ACC112 (cell line): ENCODE results near the gene DLG4.

ENCODE experiments used
- H2AFZ ChIP-seq: fragments of 200-600 bp; sonication (generic); one replicate; pipeline ENCODE4 v1.6.0; 2017; ENCODE audit warnings: antibody characterized with exemption, low read length; ENCODE audit not compliant: unreplicated experiment
- H3K27ac ChIP-seq: fragments of 200-600 bp; sonication (generic); 2 replicates; pipeline ENCODE4 v1.5.1; 2014; ENCODE audit warnings: low read depth, mild to moderate bottlenecking, antibody characterized with exemption, low read length, moderate library complexity
- H3K27me3 ChIP-seq: fragments of 200-600 bp; sonication (generic); 2 replicates; pipeline ENCODE4 v1.6.1; 2014; ENCODE audit warnings: mild to moderate bottlenecking, antibody characterized with exemption, low read length, moderate library complexity, mixed read lengths; ENCODE audit not compliant: insufficient read depth
- H3K36me3 ChIP-seq: fragments of 200-600 bp; sonication (generic); 2 replicates; pipeline ENCODE4 v1.6.1; 2016; ENCODE audit warnings: mild to moderate bottlenecking, antibody characterized with exemption, low read length, moderate library complexity, mixed read lengths; ENCODE audit not compliant: insufficient read depth
- H3K4me1 ChIP-seq: fragments of 200-600 bp; sonication (generic); one replicate; pipeline ENCODE4 v1.6.1; 2016; ENCODE audit warnings: low read length, mixed read lengths; ENCODE audit not compliant: insufficient read depth, unreplicated experiment, control insufficient read depth
- H3K4me3 ChIP-seq: fragments of 200-600 bp; sonication (generic); 2 replicates; pipeline ENCODE4 v1.5.1; 2014; ENCODE audit warnings: mild to moderate bottlenecking, low read depth, low read length
- H3K79me2 ChIP-seq: fragments of 200-600 bp; sonication (generic); one replicate; pipeline ENCODE4 v1.6.0; 2016; ENCODE audit warnings: low read length; ENCODE audit not compliant: control insufficient read depth, unreplicated experiment, insufficient read depth

DLG4 gene

DNA sequence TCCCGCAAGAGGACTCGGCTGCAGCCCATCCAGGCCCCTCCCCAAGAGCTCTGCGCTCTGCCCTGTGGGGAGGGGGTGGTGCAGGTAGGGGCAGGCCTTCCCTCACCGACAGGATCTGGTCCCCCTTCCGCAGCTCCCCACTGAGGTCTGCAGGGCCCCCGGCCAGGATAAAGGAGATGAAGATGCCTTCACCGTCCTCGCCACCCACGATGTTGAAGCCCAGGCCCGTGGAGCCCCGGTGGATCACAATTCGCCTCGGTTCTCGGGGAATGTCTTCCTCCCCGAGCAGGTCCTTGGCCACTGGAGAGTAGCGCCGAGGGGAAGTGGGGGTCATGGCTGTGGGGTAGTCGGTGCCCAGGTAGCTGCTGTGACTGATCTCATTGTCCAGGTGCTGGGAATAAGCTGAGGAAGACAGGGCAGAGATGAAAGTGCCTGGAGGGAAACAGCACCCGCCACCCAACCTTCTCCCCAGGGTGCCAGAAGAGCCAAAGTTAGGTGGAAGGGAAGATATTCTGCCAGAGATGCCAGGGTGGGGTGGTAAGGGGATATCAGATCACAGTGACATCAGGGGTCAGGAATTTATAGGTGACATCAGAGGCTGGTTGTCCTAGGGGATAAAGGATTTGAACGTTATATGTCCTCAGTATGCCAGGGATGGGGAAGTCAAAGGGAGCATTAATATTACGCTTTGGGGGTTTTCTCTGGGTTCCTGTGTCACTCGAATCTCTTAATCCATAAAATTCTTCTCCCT, 22.8 kb downstream of the DLG4 start:
- no peak overlapping the region for H2AFZ ChIP-seq
- H3K27me3 ChIP-seq, result no peaks in the 10 kb centered on the region
- H3K27ac ChIP-seq, result no peak overlapping the region
- 0 out of 2 replicates have a peak, but pooled peaks cover 3% of the 10 kb centered on the region for H3K36me3 ChIP-seq
- no peaks in the 10 kb centered on the region for H3K4me1 ChIP-seq
- no peaks in the 10 kb centered on the region for H3K79me2 ChIP-seq
- H3K4me3 ChIP-seq, result no peak overlapping the region

DNA sequence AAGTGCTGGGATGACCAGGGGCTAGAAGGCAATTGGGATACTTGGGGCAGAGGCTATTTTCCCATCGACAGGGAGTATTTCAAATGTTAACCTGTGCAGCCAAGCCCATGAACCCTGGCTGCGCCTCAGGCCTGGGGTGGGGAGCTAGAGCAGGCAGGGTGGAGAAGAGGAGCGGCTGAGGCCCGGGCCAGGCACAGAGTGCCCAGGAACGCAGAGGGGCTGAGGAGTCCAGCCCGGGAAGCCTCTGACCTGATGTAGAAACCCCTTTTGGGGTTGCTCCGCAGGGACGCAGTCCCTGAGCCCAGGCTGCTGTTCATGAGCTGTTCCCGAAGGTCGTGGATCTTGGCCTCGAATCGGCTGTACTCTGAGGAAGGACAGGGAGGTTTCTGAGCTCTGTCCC, 23.7 kb downstream of the DLG4 start:
- H3K4me1 ChIP-seq, result no peaks in the 10 kb centered on the region
- H3K27ac ChIP-seq, result no peak overlapping the region
- H3K27me3 ChIP-seq, result no peaks in the 10 kb centered on the region
- 0 out of 2 replicates have a peak, but pooled peaks cover 3% of the 10 kb centered on the region for H3K36me3 ChIP-seq
- no peak overlapping the region for H2AFZ ChIP-seq
- H3K4me3 ChIP-seq, result no peak overlapping the region
- no peaks in the 10 kb centered on the region for H3K79me2 ChIP-seq

DNA sequence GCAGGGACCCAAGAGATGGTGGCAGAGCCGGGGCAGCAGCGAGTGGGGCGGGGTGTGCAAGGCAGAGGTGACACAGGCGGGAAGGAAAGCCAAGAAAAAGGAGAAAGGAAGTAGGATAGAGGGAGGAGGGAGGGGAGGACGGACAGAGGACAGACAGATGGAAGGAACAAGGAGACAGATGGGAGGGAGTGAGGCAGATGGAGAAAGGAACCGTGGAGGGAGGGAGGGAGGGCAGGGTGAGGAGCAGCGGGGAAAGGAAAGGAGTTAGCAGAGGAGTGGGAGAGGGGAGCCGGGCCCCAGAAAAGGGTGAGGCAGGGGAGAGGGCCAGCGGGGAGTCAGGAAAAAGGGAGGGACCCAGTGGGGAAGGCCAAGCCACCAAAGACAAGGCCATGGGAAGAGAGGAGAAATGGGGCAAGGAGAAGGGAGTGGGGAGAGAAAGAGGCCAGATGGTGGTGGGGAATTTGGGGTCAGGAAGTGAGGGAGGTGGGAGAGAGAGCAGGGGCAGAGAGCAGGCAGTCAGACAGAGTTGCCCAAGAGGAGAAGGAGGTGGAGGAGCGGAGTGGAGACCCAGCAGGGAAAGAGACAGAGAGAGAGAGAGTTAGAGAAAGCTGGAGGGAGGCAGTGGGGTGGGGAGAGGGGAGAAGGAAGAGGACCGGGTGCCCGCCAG, 27.2 kb downstream of the DLG4 start:
- Histone ChIP-seq H3K79me2 (no peaks in the 10 kb centered on the region), H3K27me3 (no peaks in the 10 kb centered on the region), H3K4me1 (no peaks in the 10 kb centered on the region), H3K27ac (no peak overlapping the region), H3K4me3 (no peak overlapping the region), H2AFZ (no peak overlapping the region), H3K36me3 (no peaks in the 10 kb centered on the region)

DNA sequence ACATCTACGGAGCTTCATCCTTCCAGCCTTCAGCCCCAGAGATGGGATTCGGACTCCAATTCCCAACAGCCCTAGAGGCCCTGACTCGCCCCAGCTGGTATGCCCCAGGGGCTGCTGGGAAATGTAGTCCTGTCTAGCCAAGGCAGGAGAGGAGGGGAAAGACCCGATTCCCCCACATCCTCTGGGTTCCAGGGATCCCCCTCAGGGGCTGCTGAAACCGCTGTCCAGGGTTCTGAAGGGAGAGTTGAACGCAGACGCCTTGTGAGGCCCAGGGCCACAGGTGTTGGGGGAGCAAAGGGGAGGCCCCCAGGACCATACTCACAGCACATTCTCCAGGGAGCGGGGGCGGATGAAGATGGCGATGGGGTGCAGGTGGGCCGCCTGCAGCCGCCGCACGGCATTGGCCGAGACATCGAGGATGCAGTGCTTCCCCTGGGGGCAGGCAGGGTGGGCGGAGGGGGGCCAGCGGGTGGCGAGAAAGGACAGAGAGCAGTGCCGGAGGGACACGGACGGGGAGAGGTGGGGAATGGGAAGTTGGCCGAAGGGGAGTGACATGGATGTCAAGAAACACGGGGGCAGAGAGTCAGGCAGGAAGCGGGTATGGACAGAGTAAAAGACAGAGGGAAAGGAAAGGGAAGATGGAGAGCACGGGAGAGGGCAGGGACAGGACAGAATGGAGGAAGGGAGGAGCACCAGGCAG, 27.9 kb downstream of the DLG4 start:
- Histone ChIP-seq H3K27ac (no peak overlapping the region), H3K36me3 (no peaks in the 10 kb centered on the region), H3K4me1 (no peaks in the 10 kb centered on the region), H3K4me3 (no peak overlapping the region), H3K27me3 (no peaks in the 10 kb centered on the region), H2AFZ (no peak overlapping the region), H3K79me2 (no peaks in the 10 kb centered on the region)

DNA sequence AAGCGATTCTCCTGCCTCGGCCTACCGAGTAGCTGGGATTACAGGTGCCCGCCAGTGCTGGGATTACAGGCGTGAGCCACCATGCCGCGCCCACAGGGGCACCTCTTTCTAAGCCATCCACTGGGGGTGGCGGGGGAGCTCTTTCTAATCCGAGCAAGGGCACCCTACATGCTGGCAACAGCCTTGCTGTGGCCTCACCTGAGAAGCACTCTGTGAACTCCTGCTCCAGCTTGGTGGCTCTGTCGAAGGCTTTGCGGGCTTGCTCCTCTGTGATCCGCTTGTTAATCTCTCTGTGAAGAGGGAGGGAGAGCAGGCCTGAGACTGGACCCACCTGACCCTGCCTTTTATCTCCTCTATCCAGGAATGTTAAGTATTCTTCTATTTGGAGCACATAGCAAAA, 28.6 kb downstream of the DLG4 start:
- no peaks in the 10 kb centered on the region for H3K27me3 ChIP-seq
- no peaks in the 10 kb centered on the region for H3K36me3 ChIP-seq
- no peaks in the 10 kb centered on the region for H3K4me1 ChIP-seq
- H3K27ac ChIP-seq, result no peak overlapping the region
- H3K4me3 ChIP-seq, result no peak overlapping the region
- H2AFZ ChIP-seq, result no peak overlapping the region
- no peaks in the 10 kb centered on the region for H3K79me2 ChIP-seq

DNA sequence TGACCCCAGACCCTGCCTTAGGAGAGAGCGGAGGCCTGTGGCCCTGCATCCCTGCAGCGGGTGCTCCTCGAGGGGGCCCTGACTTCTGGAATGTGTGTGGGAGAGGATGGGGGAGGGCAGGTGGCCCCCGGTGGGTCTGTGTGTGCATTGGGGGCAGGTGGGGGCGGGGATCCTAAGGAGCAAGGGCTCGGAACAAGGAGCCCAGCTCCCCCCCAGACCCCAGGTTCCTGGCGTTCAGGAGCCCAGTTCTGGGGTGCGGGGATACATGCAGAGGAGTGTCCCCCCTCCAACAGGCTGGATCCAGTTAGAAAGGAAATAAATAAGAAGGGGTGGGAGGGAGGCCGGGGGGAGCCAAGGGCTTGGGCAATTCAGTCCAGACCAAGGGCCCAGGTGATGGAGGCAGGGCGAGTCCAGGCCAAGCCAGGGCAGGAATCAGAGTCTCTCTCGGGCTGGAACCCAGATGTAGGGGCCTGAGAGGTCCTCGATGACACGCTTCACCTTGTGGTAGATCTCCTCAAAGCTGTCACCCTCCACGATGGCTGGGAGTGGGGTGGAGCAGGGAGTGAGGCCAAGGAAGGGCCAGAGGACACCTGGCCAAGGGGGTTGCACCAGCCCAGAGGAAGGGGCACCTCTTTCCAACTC, 29.2 kb downstream of the DLG4 start:
- Histone ChIP-seq H3K27ac (no peak overlapping the region), H3K79me2 (no peaks in the 10 kb centered on the region), H3K36me3 (no peaks in the 10 kb centered on the region), H3K27me3 (no peaks in the 10 kb centered on the region), H3K4me1 (no peaks in the 10 kb centered on the region), H3K4me3 (no peak overlapping the region), H2AFZ (no peak overlapping the region)

DNA sequence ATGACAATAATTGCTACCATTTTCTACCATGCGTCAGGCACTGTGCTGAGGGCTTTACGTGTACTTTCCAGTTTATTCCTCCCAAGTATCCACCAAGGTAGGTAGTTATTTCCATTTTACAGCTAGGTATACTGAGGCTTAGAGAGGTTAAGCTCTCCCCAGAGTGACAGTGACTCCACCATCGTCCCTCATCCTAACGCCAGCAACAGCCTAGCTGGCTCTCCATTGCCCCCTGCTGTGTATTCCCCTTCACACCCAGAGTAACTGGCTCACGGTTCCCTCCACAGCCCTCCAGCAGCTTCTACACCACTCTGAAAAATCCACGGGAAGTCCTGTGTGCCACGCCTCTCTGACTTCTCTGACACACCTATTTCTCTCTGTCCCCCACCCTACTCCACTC, 33.4 kb downstream of the DLG4 start:
- H3K36me3 ChIP-seq, result no peaks in the 10 kb centered on the region
- no peak overlapping the region for H3K27ac ChIP-seq
- no peaks in the 10 kb centered on the region for H3K27me3 ChIP-seq
- no peaks in the 10 kb centered on the region for H3K4me1 ChIP-seq
- H2AFZ ChIP-seq, result no peak overlapping the region
- H3K4me3 ChIP-seq, result no peak overlapping the region
- H3K79me2 ChIP-seq, result no peaks in the 10 kb centered on the region

DNA sequence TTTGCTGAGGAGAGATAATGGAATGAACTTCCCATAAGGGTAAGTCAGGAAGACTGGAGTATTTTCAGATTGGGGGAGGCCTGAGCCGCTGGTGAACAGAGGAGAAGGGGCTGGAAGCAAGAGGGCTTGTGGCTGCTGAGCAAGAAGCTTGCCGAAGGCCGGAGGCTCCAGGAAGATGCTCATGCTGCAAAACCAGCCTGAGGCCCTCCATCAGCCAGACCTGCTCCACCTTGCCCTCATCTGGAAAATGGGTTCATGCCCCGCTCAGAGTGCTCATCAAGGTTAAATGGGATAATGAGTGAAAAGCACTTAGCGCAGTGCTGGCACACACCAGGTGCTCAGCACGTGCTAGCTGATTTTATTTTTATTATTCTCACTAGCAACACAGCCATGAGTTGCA, 35.0 kb downstream of the DLG4 start:
- Histone ChIP-seq H3K27me3 (no peaks in the 10 kb centered on the region), H2AFZ (no peak overlapping the region), H3K27ac (no peak overlapping the region), H3K4me1 (no peaks in the 10 kb centered on the region), H3K36me3 (no peaks in the 10 kb centered on the region), H3K79me2 (no peaks in the 10 kb centered on the region), H3K4me3 (no peak overlapping the region)

DNA sequence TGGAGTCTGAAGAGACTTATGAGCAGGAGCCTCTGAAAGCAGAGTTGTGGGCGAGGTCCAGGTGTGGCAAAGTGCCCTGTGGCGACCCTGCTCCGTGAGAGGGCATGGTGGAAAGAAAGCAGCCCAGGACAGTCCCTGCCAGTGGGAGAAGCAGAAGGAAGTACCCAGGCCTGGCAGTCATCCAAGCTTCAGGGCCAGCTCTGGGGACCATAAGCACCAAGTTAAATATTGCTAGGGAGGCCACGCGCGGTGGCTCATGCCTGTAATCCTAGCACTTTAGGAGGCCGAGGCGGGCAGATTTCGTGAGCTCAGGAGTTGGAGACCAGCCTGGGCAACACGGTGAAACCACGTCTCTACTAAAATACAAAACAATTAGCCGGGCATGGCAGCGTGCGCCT, 35.5 kb downstream of the DLG4 start:
- no peak overlapping the region for H2AFZ ChIP-seq
- no peak overlapping the region for H3K27ac ChIP-seq
- H3K79me2 ChIP-seq, result no peaks in the 10 kb centered on the region
- H3K27me3 ChIP-seq, result no peaks in the 10 kb centered on the region
- H3K4me1 ChIP-seq, result peaks cover 4% of the 10 kb centered on the region
- no peaks in the 10 kb centered on the region for H3K36me3 ChIP-seq
- no peak overlapping the region for H3K4me3 ChIP-seq

DNA sequence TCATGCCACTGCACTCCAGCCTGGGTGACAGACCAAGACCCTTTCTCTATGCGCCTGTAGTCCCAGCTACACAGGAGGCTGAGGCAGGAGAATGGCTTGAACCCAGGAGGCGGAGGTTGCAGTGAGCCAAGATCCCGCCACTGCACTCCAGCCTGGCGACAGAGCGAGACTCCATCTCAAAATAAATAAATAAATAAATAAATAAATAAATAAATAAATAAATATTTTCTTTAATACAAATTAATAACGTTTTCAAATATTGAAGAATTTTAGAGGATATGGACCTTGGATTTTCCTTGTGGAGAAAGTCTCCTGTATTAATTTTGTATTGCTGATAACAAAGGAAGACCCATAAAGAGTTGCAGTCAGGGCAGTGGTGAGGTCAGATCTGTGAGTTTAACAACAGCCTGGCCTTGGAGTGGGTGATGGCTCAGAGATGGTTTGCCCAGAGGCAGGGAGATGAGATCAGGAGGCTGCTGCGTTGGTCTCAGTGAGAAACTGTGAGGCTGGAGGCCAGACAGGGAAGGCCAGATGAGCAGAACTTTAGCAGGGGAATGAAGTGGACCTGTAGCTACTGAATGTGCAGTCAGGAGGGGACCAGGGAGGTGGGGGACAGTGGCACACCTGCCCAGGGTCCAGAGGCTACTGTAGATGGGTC, 36.1 kb downstream of the DLG4 start:
- Histone ChIP-seq H3K4me3 (no peak overlapping the region), H3K27ac (no peak overlapping the region), H2AFZ (no peak overlapping the region), H3K4me1 (peaks cover 5% of the 10 kb centered on the region), H3K27me3 (no peaks in the 10 kb centered on the region), H3K79me2 (no peaks in the 10 kb centered on the region), H3K36me3 (no peaks in the 10 kb centered on the region)
